Lower leg skin (tissue), 4 donors: ENCODE measurements around the gene NFKBIE. TPM values are rescaled to one million over a fixed set of nuclear protein-coding genes. Genes with fewer than 3 reads are reported as not detected.

Experiments
- DNase-seq, 2 donors: peaks; one replicate each; pipeline ENCODE4 v3.0.0-alpha.2; 2019; ENCODE audit warnings: low spot score in 2 of 2
- H3K4me3 ChIP-seq: fragments of 200-600 bp; sonication (generic); 2 replicates; pipeline ENCODE4 v1.5.1; 2017; ENCODE audit warnings: mild to moderate bottlenecking, low read depth; ENCODE audit not compliant: poor library complexity, severe bottlenecking
- CTCF ChIP-seq, 3 donors: fragments of 450-650 bp; IDR thresholded peaks; one replicate each; pipeline ENCODE4 v1.5.1; 2016; ENCODE audit warnings: antibody characterized with exemption in 3 of 3, mild to moderate bottlenecking in 3 of 3, moderate library complexity in 2 of 3
- POLR2A ChIP-seq, 2 donors: fragments of 450-650 bp; IDR thresholded peaks; one replicate each; pipeline ENCODE4 v1.6.1; 2016 to 2017; ENCODE audit warnings: antibody characterized with exemption in 2 of 2, mild to moderate bottlenecking in 1 of 2, moderate library complexity in 1 of 2
- WGBS, 2 donors: methylation state at CpG; one replicate each; pipeline ENCODE4 v1.1.5; 2018; 5-methylcytosine and 5-hydroxymethylcytosine counted together
- intact Hi-C: fragments of 100-400 bp; cut with DNase I; formaldehyde crosslinking; loops from one replicate; pipeline ENCODE4 v1.15.0; 2023; ENCODE audit warnings: low total_unique reads
- total RNA-seq, 4 donors: library from RNA; depleted of rRNA; stranded (reverse); fragments of >200 nt; gene quantifications; one replicate each; pipeline ENCODE4 v1.1.0, GENCODE V29; 2016

The NFKBIE gene
- total RNA-seq, 4 donors from 2014 or later = 10.8 to 21.1 (median 17.3) TPM

GRCh38 chr6:44264154-44265006 is 971 bp downstream of the NFKBIE start:
- peak overlapping the region; percentile 57 for H3K4me3 ChIP-seq
- DNase-seq = no peak
- no peak for TF ChIP-seq POLR2A (IDR thresholded peaks at IDR 0.05)
- TF ChIP-seq CTCF (IDR thresholded peaks at IDR 0.05) = no peak
- 10 to 17% methylated on average over 10 to 13 of the region's 13 CpGs for WGBS, 2 donors
- intact Hi-C loops = no loop called here

GRCh38 chr6:44263354-44264100 is 1.8 kb downstream of the NFKBIE start:
- no peak overlapping the region for H3K4me3 ChIP-seq
- TF ChIP-seq CTCF (IDR thresholded peaks at IDR 0.05) (no peak), POLR2A (IDR thresholded peaks at IDR 0.05) (no peak)
- DNase-seq = no peak
- intact Hi-C loops = no loop called here
- 40 to 47% methylated on average over 9 of the region's 9 CpGs for WGBS, 2 donors

GRCh38 chr6:44262467-44263353 is 2.6 kb downstream of the NFKBIE start:
- H3K4me3 ChIP-seq = no peak overlapping the region
- WGBS, 2 donors = 54 to 66% methylated on average over 7 of the region's 7 CpGs
- DNase-seq = no peak
- intact Hi-C loops = no loop called here
- no peak for TF ChIP-seq CTCF (IDR thresholded peaks at IDR 0.05)

GRCh38 chr6:44261581-44261980 is 3.8 kb downstream of the NFKBIE start:
- H3K4me3 ChIP-seq = no peak overlapping the region
- intact Hi-C loops = no loop called here
- WGBS, 2 donors = 94 to 98% methylated on average over 4 to 8 of the region's 8 CpGs

More at GRCh38 chr6:44261581-44261980, 3.8 kb downstream of the NFKBIE start:
- DNase-seq = no peak
- no peak for TF ChIP-seq CTCF (IDR thresholded peaks at IDR 0.05)
- no peak for TF ChIP-seq POLR2A (IDR thresholded peaks at IDR 0.05)
